Mesothelial cell of epicardium (in vitro differentiated cells): ENCODE data around the gene LRRC8C. TPM values are rescaled to one million over a fixed set of nuclear protein-coding genes. Genes with fewer than 3 reads are reported as not detected.

Source experiments
- DNase-seq, 2 experiments: peaks; one replicate each; pipeline ENCODE4 v3.0.0; 2021; ENCODE audit warnings: low spot score in 2 of 2; ENCODE audit not compliant: unreplicated experiment in 2 of 2
- H3K27ac Mint-ChIP-seq: 2 replicates; pipeline ENCODE4 v1.8.0; 2021; ENCODE audit warnings: mixed read lengths
- H3K27me3 Mint-ChIP-seq: 2 replicates; pipeline ENCODE4 v1.8.0; 2021; ENCODE audit warnings: low read depth, mixed read lengths
- H3K36me3 Mint-ChIP-seq: 2 replicates; pipeline ENCODE4 v1.8.0; 2021; ENCODE audit warnings: mixed read lengths
- H3K4me1 Mint-ChIP-seq: 2 replicates; pipeline ENCODE4 v1.8.0; 2021; ENCODE audit warnings: mixed read lengths
- H3K4me3 Mint-ChIP-seq: 2 replicates; pipeline ENCODE4 v1.8.0; 2021; ENCODE audit warnings: mild to moderate bottlenecking, moderate library complexity, mixed read lengths
- H3K9me3 Mint-ChIP-seq: 2 replicates; pipeline ENCODE4 v1.8.0; 2021; ENCODE audit warnings: mixed read lengths
- CTCF ChIP-seq: fragments of 200-600 bp; sonication (generic); IDR thresholded peaks from one replicate; pipeline ENCODE4 v1.5.0; 2021; ENCODE audit warnings: antibody characterized with exemption; ENCODE audit not compliant: unreplicated experiment
- total RNA-seq: library from RNA; stranded (reverse); gene quantifications from 3 replicates; pipeline ENCODE4 v1.2.1, GENCODE V29; 2021

The LRRC8C gene
- total RNA-seq, 1 donor from 2014 or later = 1.3 TPM

- Mint-ChIP-seq H3K4me3 (no peak overlapping the region), H3K36me3 (no peaks in the 10 kb centered on the region), H3K27me3 (no peaks in the 10 kb centered on the region), H3K27ac (no peak overlapping the region), H3K4me1 (no peaks in the 10 kb centered on the region), H3K9me3 (no peaks in the 10 kb centered on the region)
- no peak for TF ChIP-seq CTCF
- DNase-seq = no peak
Observed at GRCh38 chr1:89671775-89672488, 39.0 kb downstream of the LRRC8C start.

- no peak for TF ChIP-seq CTCF
- no peak overlapping the region for H3K4me3 Mint-ChIP-seq
- H3K36me3 Mint-ChIP-seq = no peaks in the 10 kb centered on the region
- no peaks in the 10 kb centered on the region for H3K4me1 Mint-ChIP-seq
- H3K27ac Mint-ChIP-seq = no peak overlapping the region
- H3K27me3 Mint-ChIP-seq = no peaks in the 10 kb centered on the region
- no peaks in the 10 kb centered on the region for H3K9me3 Mint-ChIP-seq
- DNase-seq = no peak
Observed at GRCh38 chr1:89672489-89673183, 39.7 kb downstream of the LRRC8C start.

GRCh38 chr1:89673251-89673650 is 40.3 kb downstream of the LRRC8C start:
- no peaks in the 10 kb centered on the region for H3K9me3 Mint-ChIP-seq
- no peak for DNase-seq
- H3K4me1 Mint-ChIP-seq = no peaks in the 10 kb centered on the region
- H3K36me3 Mint-ChIP-seq = no peaks in the 10 kb centered on the region
- H3K27ac Mint-ChIP-seq = no peak overlapping the region
- H3K4me3 Mint-ChIP-seq = no peak overlapping the region
- H3K27me3 Mint-ChIP-seq = no peaks in the 10 kb centered on the region
- TF ChIP-seq CTCF = no peak

GRCh38 chr1:89675677-89676076 is 42.8 kb downstream of the LRRC8C start:
- H3K27me3 Mint-ChIP-seq = no peaks in the 10 kb centered on the region
- H3K9me3 Mint-ChIP-seq = no peaks in the 10 kb centered on the region
- no peaks in the 10 kb centered on the region for H3K4me1 Mint-ChIP-seq
- H3K4me3 Mint-ChIP-seq = no peak overlapping the region
- no peak for TF ChIP-seq CTCF
- H3K36me3 Mint-ChIP-seq = no peaks in the 10 kb centered on the region
- no peak for DNase-seq
- no peak overlapping the region for H3K27ac Mint-ChIP-seq

GRCh38 chr1:89681045-89681729 is 48.3 kb downstream of the LRRC8C start:
- no peak for TF ChIP-seq CTCF
- no peaks in the 10 kb centered on the region for H3K27me3 Mint-ChIP-seq
- no peaks in the 10 kb centered on the region for H3K36me3 Mint-ChIP-seq
- H3K9me3 Mint-ChIP-seq = peaks cover 10% of the 10 kb centered on the region
- no peak for DNase-seq
- H3K27ac Mint-ChIP-seq = no peak overlapping the region
- H3K4me1 Mint-ChIP-seq = peaks cover 8% of the 10 kb centered on the region
- no peak overlapping the region for H3K4me3 Mint-ChIP-seq
